Mesenchymal stem cell (in vitro differentiated cells and primary cell): Measurements from ENCODE around the gene SDK2.

Source experiments
- DNase-seq: peaks from one replicate; pipeline ENCODE4 v3.0.0-alpha.2; 2013
- H2AFZ ChIP-seq: one replicate; pipeline ENCODE4 v1.6.1; 2013; ENCODE audit warnings: low read depth, mild to moderate bottlenecking, control low read depth, inconsistent platforms, low read length, moderate library complexity
- H2AK5ac ChIP-seq: 2 replicates; pipeline ENCODE4 v1.6.1; 2013; ENCODE audit warnings: low read length, moderate library complexity, mild to moderate bottlenecking, inconsistent platforms; ENCODE audit not compliant: severe bottlenecking
- H2BK120ac ChIP-seq: one replicate; pipeline ENCODE4 v1.6.1; 2013; ENCODE audit warnings: low read depth, mild to moderate bottlenecking, inconsistent platforms, low read length, moderate library complexity
- H2BK12ac ChIP-seq, 2 experiments: one replicate each; pipeline ENCODE4 v1.6.1; 2013; ENCODE audit warnings: inconsistent platforms in 2 of 2, low read length in 2 of 2, mild to moderate bottlenecking in 2 of 2, moderate library complexity in 2 of 2, control low read depth in 1 of 2
- H2BK15ac ChIP-seq: one replicate; pipeline ENCODE4 v1.6.1; 2013; ENCODE audit warnings: mild to moderate bottlenecking, low read depth, inconsistent platforms; ENCODE audit not compliant: poor library complexity, severe bottlenecking
- H2BK5ac ChIP-seq: 2 replicates; pipeline ENCODE4 v1.6.1; 2013; ENCODE audit warnings: low read depth, mild to moderate bottlenecking, low read length, control low read depth, inconsistent platforms; ENCODE audit not compliant: poor library complexity, severe bottlenecking
- H3K14ac ChIP-seq, 2 experiments: one replicate each; pipeline ENCODE4 v1.6.1; 2013; ENCODE audit warnings: inconsistent platforms in 2 of 2, low read length in 2 of 2, control low read depth in 1 of 2, mild to moderate bottlenecking in 1 of 2, moderate library complexity in 1 of 2
- H3K18ac ChIP-seq, 2 experiments: one replicate each; pipeline ENCODE4 v1.6.1; 2013; ENCODE audit warnings: inconsistent platforms in 2 of 2, low read length in 2 of 2, control low read depth in 1 of 2, low read depth in 1 of 2, mild to moderate bottlenecking in 1 of 2
- H3K23ac ChIP-seq, 2 experiments: one replicate each; pipeline ENCODE4 v1.6.1; 2013; ENCODE audit warnings: inconsistent platforms in 2 of 2, low read length in 2 of 2, mild to moderate bottlenecking in 2 of 2, moderate library complexity in 2 of 2, control low read depth in 1 of 2
- H3K27ac ChIP-seq: 2 replicates; pipeline ENCODE4 v1.5.1; 2013; ENCODE audit warnings: mild to moderate bottlenecking, moderate library complexity, low read length, control low read depth, inconsistent platforms; ENCODE audit not compliant: poor library complexity, severe bottlenecking
- H3K27me3 ChIP-seq, 2 experiments: 2 replicates each; pipeline versions ENCODE4 v1.6.1 to v1.7.0; 2013; ENCODE audit warnings: low read length in 2 of 2, mild to moderate bottlenecking in 2 of 2, moderate library complexity in 2 of 2, control low read depth in 1 of 2, inconsistent platforms in 1 of 2; ENCODE audit not compliant: control insufficient read depth in 1 of 2, insufficient read depth in 1 of 2
- H3K36me3 ChIP-seq, 2 experiments: 2 replicates each; pipeline versions ENCODE4 v1.6.1 to v1.7.0; 2013; ENCODE audit warnings: low read length in 2 of 2, control low read depth in 1 of 2, inconsistent platforms in 1 of 2, low read depth in 1 of 2, mild to moderate bottlenecking in 1 of 2; ENCODE audit not compliant: insufficient read depth in 2 of 2, control insufficient read depth in 1 of 2
- H3K4ac ChIP-seq, 2 experiments: one replicate each; pipeline ENCODE4 v1.6.1; 2013; ENCODE audit warnings: inconsistent platforms in 2 of 2, low read length in 2 of 2, mild to moderate bottlenecking in 2 of 2, moderate library complexity in 2 of 2, control low read depth in 1 of 2, low read depth in 1 of 2
- H3K4me1 ChIP-seq: 2 replicates; pipeline ENCODE4 v1.6.1; 2013; ENCODE audit warnings: low read depth, low read length, control low read depth; ENCODE audit not compliant: control insufficient read depth, insufficient read depth
- H3K4me2 ChIP-seq: 2 replicates; pipeline ENCODE4 v1.6.1; 2013; ENCODE audit warnings: low read length, mild to moderate bottlenecking, inconsistent platforms; ENCODE audit not compliant: poor library complexity, severe bottlenecking
- H3K4me3 ChIP-seq, 2 experiments: 2 replicates each; pipeline versions ENCODE4 v1.5.1 to v1.7.0; 2013; ENCODE audit warnings: low read length in 2 of 2, mild to moderate bottlenecking in 2 of 2, control low read depth in 1 of 2, low read depth in 1 of 2; ENCODE audit not compliant: insufficient read depth in 1 of 2
- H3K79me1 ChIP-seq: replicated peaks from 2 replicates; pipeline ENCODE4 v1.6.1; 2013; ENCODE audit warnings: mild to moderate bottlenecking, control low read depth, low read length, inconsistent platforms; ENCODE audit not compliant: poor library complexity, severe bottlenecking
- H3K9ac ChIP-seq: 2 replicates; pipeline ENCODE4 v1.7.0; 2013; ENCODE audit warnings: mild to moderate bottlenecking, low read length, moderate library complexity
- H3K9me3 ChIP-seq: 2 replicates; pipeline ENCODE4 v1.7.0; 2013; ENCODE audit warnings: mild to moderate bottlenecking, low read length; ENCODE audit not compliant: control insufficient read depth
- H4K8ac ChIP-seq: one replicate; pipeline ENCODE4 v1.6.1; 2013; ENCODE audit warnings: inconsistent platforms, mild to moderate bottlenecking, low read length, moderate library complexity
- H4K91ac ChIP-seq: one replicate; pipeline ENCODE4 v1.6.1; 2013; ENCODE audit warnings: mild to moderate bottlenecking, low read length, inconsistent platforms
- WGBS: methylation state at CpG from one replicate; pipeline ENCODE4 v1.1.7; 2013; ENCODE audit warnings: mixed read lengths; 5-methylcytosine and 5-hydroxymethylcytosine counted together

SDK2 gene

GRCh38 chr17:73424571-73424970, 219.7 kb downstream of the SDK2 start:
- Histone ChIP-seq H3K18ac (no peak overlapping the region), H3K79me1 (no peaks in the 10 kb centered on the region), H3K4me3 (no peak overlapping the region), H2BK5ac (no peak overlapping the region), H3K27me3 (peaks cover 0 to 24% of the 10 kb centered on the region in 2 experiments), H2BK120ac (no peak overlapping the region), H2BK15ac (no peak overlapping the region), H3K23ac (no peak overlapping the region), H2AFZ (no peak overlapping the region), H3K4me2 (no peak overlapping the region), H3K9ac (no peak overlapping the region), H2BK12ac (no peak overlapping the region), H2AK5ac (no peak overlapping the region), H3K4ac (no peak overlapping the region), H4K8ac (no peak overlapping the region), H3K27ac (no peak overlapping the region), H4K91ac (no peak overlapping the region), H3K14ac (no peak overlapping the region), H3K4me1 (peaks cover 2% of the 10 kb centered on the region), H3K9me3 (no peaks in the 10 kb centered on the region), H3K36me3 (no peaks in the 10 kb centered on the region)
- 89% methylated on average over 6 of the region's 6 CpGs for WGBS
- no peak for DNase-seq

- peaks cover 0 to 21% of the 10 kb centered on the region in 2 experiments for H3K27me3 ChIP-seq
- no peak overlapping the region for H3K23ac ChIP-seq
- H2BK120ac ChIP-seq, result no peak overlapping the region
- H3K14ac ChIP-seq, result no peak overlapping the region
- no peaks in the 10 kb centered on the region for H3K9me3 ChIP-seq
- no peaks in the 10 kb centered on the region for H3K36me3 ChIP-seq
- 91% methylated on average over 19 of the region's 19 CpGs for WGBS
- no peak overlapping the region for H3K9ac ChIP-seq
- H2BK15ac ChIP-seq, result no peak overlapping the region
- H3K4me1 ChIP-seq, result peaks cover 2% of the 10 kb centered on the region
- H2AFZ ChIP-seq, result no peak overlapping the region
- H3K18ac ChIP-seq, result no peak overlapping the region
- H3K4me2 ChIP-seq, result no peak overlapping the region
- H4K8ac ChIP-seq, result no peak overlapping the region
- H2AK5ac ChIP-seq, result no peak overlapping the region
- no peak overlapping the region for H2BK12ac ChIP-seq
- no peak overlapping the region for H2BK5ac ChIP-seq
- no peak overlapping the region for H4K91ac ChIP-seq
- H3K4me3 ChIP-seq, result no peak overlapping the region
- H3K4ac ChIP-seq, result no peak overlapping the region
- no peak overlapping the region for H3K27ac ChIP-seq
- DNase-seq, result no peak
- no peaks in the 10 kb centered on the region for H3K79me1 ChIP-seq
These were observed 220.4 kb downstream of the SDK2 start for GRCh38 chr17:73423806-73424205.

- H2BK15ac ChIP-seq, result no peak overlapping the region
- no peak overlapping the region for H2BK12ac ChIP-seq
- no peaks in the 10 kb centered on the region for H3K36me3 ChIP-seq
- H3K18ac ChIP-seq, result no peak overlapping the region
- no peak overlapping the region for H3K14ac ChIP-seq
- H2BK5ac ChIP-seq, result no peak overlapping the region
- no peak overlapping the region for H3K27ac ChIP-seq
- H3K79me1 ChIP-seq, result no peaks in the 10 kb centered on the region
- no peak overlapping the region for H3K4ac ChIP-seq
- no peak overlapping the region for H4K8ac ChIP-seq
- H3K4me3 ChIP-seq, result no peak overlapping the region
- H3K9ac ChIP-seq, result no peak overlapping the region
- no peak for DNase-seq
- no peak overlapping the region for H4K91ac ChIP-seq
- 90% methylated on average over 17 of the region's 18 CpGs for WGBS
- H2AK5ac ChIP-seq, result no peak overlapping the region
- H3K27me3 ChIP-seq, result peaks cover 0 to 16% of the 10 kb centered on the region in 2 experiments
- H3K9me3 ChIP-seq, result no peaks in the 10 kb centered on the region
- no peak overlapping the region for H3K4me2 ChIP-seq
- peaks cover 2% of the 10 kb centered on the region for H3K4me1 ChIP-seq
- H2BK120ac ChIP-seq, result no peak overlapping the region
- H3K23ac ChIP-seq, result no peak overlapping the region
- H2AFZ ChIP-seq, result no peak overlapping the region
These were observed 221.0 kb downstream of the SDK2 start for GRCh38 chr17:73423159-73423715.

GRCh38 chr17:73422121-73422520, 222.1 kb downstream of the SDK2 start:
- no peak overlapping the region for H2AFZ ChIP-seq
- no peak overlapping the region for H3K9ac ChIP-seq
- H2BK15ac ChIP-seq, result no peak overlapping the region
- H4K8ac ChIP-seq, result no peak overlapping the region
- H2BK12ac ChIP-seq, result no peak overlapping the region
- no peak overlapping the region for H2BK5ac ChIP-seq
- peaks cover 2% of the 10 kb centered on the region for H3K4me1 ChIP-seq
- no peaks in the 10 kb centered on the region for H3K9me3 ChIP-seq
- H2BK120ac ChIP-seq, result no peak overlapping the region
- 93% methylated on average over 12 of the region's 12 CpGs for WGBS
- no peak overlapping the region for H3K27ac ChIP-seq
- no peaks in the 10 kb centered on the region for H3K79me1 ChIP-seq
- H2AK5ac ChIP-seq, result no peak overlapping the region
- no peak overlapping the region for H4K91ac ChIP-seq
- no peak overlapping the region for H3K14ac ChIP-seq
- H3K18ac ChIP-seq, result no peak overlapping the region
- H3K4me3 ChIP-seq, result no peak overlapping the region
- H3K27me3 ChIP-seq, result peaks cover 0 to 15% of the 10 kb centered on the region in 2 experiments
- DNase-seq, result no peak
- no peaks in the 10 kb centered on the region for H3K36me3 ChIP-seq
- no peak overlapping the region for H3K4ac ChIP-seq
- no peak overlapping the region for H3K23ac ChIP-seq
- no peak overlapping the region for H3K4me2 ChIP-seq
